OCI-LY7 (cell line): ENCODE measurements around the gene PALMD. TPM values are rescaled to one million over a fixed set of nuclear protein-coding genes. Genes with fewer than 3 reads are reported as not detected.

ENCODE experiments used
- BruUV-seq: library from RNA; stranded (reverse); fragments of 400-500 nt; replicated peaks from 2 replicates; lab custom pipeline; 2021; lab: Mats Ljungman, UMichigan
- CTCF ChIA-PET: fragments of 300-600 bp; sonication (Branson Sonifier 250); formaldehyde crosslinking; loops from one replicate; lab custom pipeline; 2022; ENCODE audit warnings: antibody characterized with exemption; ENCODE audit not compliant: unreplicated experiment; lab: Charles Lee
- POLR2A ChIA-PET: fragments of 300-600 bp; sonication (Branson Sonifier 250); formaldehyde crosslinking; loops from one replicate; lab custom pipeline; 2022; ENCODE audit warnings: antibody characterized with exemption; lab: Charles Lee
- DNase-seq: peaks from one replicate; pipeline ENCODE4 v3.0.0-alpha.2; 2015; ENCODE audit warnings: low spot score
- H2AFZ ChIP-seq: fragments of 200-600 bp; sonication (generic), shearing (Covaris generic); 2 replicates; pipeline ENCODE4 v1.6.1; 2014; ENCODE audit warnings: mild to moderate bottlenecking, antibody characterized with exemption, low read length, moderate library complexity
- H3K27ac ChIP-seq: fragments of 200-600 bp; sonication (generic); 2 replicates; pipeline ENCODE4 v1.5.1; 2014; ENCODE audit warnings: mixed run types, low read depth, mild to moderate bottlenecking, moderate library complexity, low read length, inconsistent platforms; ENCODE audit not compliant: poor library complexity, severe bottlenecking
- H3K36me3 ChIP-seq: fragments of 200-600 bp; sonication (generic); 2 replicates; pipeline ENCODE4 v1.6.1; 2014; ENCODE audit warnings: mild to moderate bottlenecking, antibody characterized with exemption, low read length, moderate library complexity, mixed read lengths; ENCODE audit not compliant: insufficient read depth
- H3K4me1 ChIP-seq: fragments of 200-600 bp; sonication (generic); 2 replicates; pipeline ENCODE4 v1.5.1; 2014; ENCODE audit warnings: mild to moderate bottlenecking, low read length; ENCODE audit not compliant: insufficient read depth, poor library complexity, severe bottlenecking
- H3K4me2 ChIP-seq: fragments of 200-600 bp; sonication (generic); 2 replicates; pipeline ENCODE4 v1.6.1; 2014; ENCODE audit warnings: mild to moderate bottlenecking, low read length
- H3K4me3 ChIP-seq: fragments of 200-600 bp; sonication (generic); 2 replicates; pipeline ENCODE4 v1.5.1; 2014; ENCODE audit warnings: mild to moderate bottlenecking, low read depth, low read length; ENCODE audit not compliant: poor library complexity, severe bottlenecking
- H3K79me2 ChIP-seq: fragments of 200-600 bp; sonication (generic); 2 replicates; pipeline ENCODE4 v1.6.1; 2016; ENCODE audit warnings: low read depth, mild to moderate bottlenecking, low read length, moderate library complexity, mixed read lengths; ENCODE audit not compliant: insufficient read depth
- H3K9me2 ChIP-seq: fragments of 200-600 bp; sonication (generic); 2 replicates; pipeline ENCODE4 v1.6.1; 2016; ENCODE audit warnings: mild to moderate bottlenecking, low read length, mixed read lengths; ENCODE audit not compliant: insufficient read depth
- H3K9me3 ChIP-seq: fragments of 200-600 bp; sonication (generic); 2 replicates; pipeline ENCODE4 v1.6.1; 2014; ENCODE audit warnings: mild to moderate bottlenecking, mixed run types, low read length, mixed read lengths
- H4K20me1 ChIP-seq: fragments of 200-600 bp; sonication (generic); 2 replicates; pipeline ENCODE4 v1.6.1; 2014; ENCODE audit warnings: mild to moderate bottlenecking, antibody characterized with exemption, low read length, moderate library complexity, mixed read lengths; ENCODE audit not compliant: insufficient read depth
- EZH2phosphoT487 ChIP-seq: fragments of 200-600 bp; sonication (generic); IDR thresholded peaks from 2 replicates; pipeline ENCODE4 v1.6.1; 2018; ENCODE audit warnings: low read depth, borderline replicate concordance, mild to moderate bottlenecking, mixed run types, antibody characterized with exemption, low read length, moderate library complexity, mixed read lengths
- intact Hi-C: fragments of 100-400 bp; cut with micrococcal nuclease; formaldehyde crosslinking; loops from one replicate; pipeline ENCODE4 v1.10.0; 2022; ENCODE audit not compliant: unreplicated experiment
- total RNA-seq, 2 experiments: library from RNA; depleted of rRNA in 1 of 2; stranded (reverse); fragments of >200 nt in 1 of 2; shearing (Covaris generic) in 1 of 2; gene quantifications; 2 replicates each; pipeline ENCODE4 v1.2.3, GENCODE V29; 2014 to 2022
- TF ChIP-seq, protein P1 (sequence below): fragments of 200-600 bp; sonication (generic); conservative IDR thresholded peaks from 2 replicates; pipeline ENCODE4 v1.5.1; 2014; ENCODE audit warnings: mild to moderate bottlenecking, antibody characterized with exemption, low read length, moderate library complexity, mixed read lengths

The PALMD gene
- total RNA-seq, 2 experiments from 2014 or later: not detected

- POLR2A ChIA-PET: no interaction called here
- no peak for DNase-seq
- intact Hi-C loops: no loop called here
- Histone ChIP-seq H3K79me2 (no peaks in the 10 kb centered on the region), H2AFZ (no peak overlapping the region), H3K9me2 (no peaks in the 10 kb centered on the region), H3K4me1 (no peaks in the 10 kb centered on the region), H3K4me2 (no peak overlapping the region), H3K9me3 (no peaks in the 10 kb centered on the region), H3K27ac (no peak overlapping the region), H3K4me3 (no peak overlapping the region), H3K36me3 (no peaks in the 10 kb centered on the region), H4K20me1 (no peaks in the 10 kb centered on the region)
- TF ChIP-seq, protein P1, sequence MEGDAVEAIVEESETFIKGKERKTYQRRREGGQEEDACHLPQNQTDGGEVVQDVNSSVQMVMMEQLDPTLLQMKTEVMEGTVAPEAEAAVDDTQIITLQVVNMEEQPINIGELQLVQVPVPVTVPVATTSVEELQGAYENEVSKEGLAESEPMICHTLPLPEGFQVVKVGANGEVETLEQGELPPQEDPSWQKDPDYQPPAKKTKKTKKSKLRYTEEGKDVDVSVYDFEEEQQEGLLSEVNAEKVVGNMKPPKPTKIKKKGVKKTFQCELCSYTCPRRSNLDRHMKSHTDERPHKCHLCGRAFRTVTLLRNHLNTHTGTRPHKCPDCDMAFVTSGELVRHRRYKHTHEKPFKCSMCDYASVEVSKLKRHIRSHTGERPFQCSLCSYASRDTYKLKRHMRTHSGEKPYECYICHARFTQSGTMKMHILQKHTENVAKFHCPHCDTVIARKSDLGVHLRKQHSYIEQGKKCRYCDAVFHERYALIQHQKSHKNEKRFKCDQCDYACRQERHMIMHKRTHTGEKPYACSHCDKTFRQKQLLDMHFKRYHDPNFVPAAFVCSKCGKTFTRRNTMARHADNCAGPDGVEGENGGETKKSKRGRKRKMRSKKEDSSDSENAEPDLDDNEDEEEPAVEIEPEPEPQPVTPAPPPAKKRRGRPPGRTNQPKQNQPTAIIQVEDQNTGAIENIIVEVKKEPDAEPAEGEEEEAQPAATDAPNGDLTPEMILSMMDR: no peak
- no peak for TF ChIP-seq EZH2phosphoT487
- CTCF ChIA-PET: no interaction called here
- BruUV-seq: no TSS peak
These were observed 37.9 kb upstream of the PALMD start for GRCh38 chr1:99608058-99608457.

DNA sequence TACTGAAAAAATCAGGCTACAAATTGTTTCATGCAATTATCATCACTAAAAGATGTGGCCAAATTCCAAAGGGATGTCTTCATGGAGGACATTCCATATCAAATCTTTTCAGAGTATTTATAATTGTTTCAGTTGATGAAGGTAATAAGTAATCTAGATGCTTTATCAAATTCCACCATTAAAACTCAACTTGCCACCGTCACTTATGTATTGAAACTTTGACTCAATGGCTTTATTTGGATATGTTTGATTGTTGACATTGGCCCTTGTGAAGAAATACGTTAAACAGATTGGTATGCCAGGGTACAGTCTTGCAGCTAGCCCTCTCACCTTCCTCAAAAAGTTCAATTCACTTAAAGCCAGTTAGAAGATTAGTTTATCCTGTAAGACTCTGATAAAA lies 32.2 kb upstream of the PALMD start:
- Histone ChIP-seq H3K27ac (no peak overlapping the region), H4K20me1 (no peaks in the 10 kb centered on the region), H2AFZ (no peak overlapping the region), H3K9me2 (no peaks in the 10 kb centered on the region), H3K36me3 (no peaks in the 10 kb centered on the region), H3K4me3 (no peak overlapping the region), H3K79me2 (no peaks in the 10 kb centered on the region), H3K4me1 (no peaks in the 10 kb centered on the region), H3K4me2 (no peak overlapping the region), H3K9me3 (no peaks in the 10 kb centered on the region)
- BruUV-seq: no TSS peak
- intact Hi-C loops: no loop called here
- ChIA-PET CTCF (no interaction called here), POLR2A (no interaction called here)
- TF ChIP-seq, protein P1: no peak
- TF ChIP-seq EZH2phosphoT487: no peak
- no peak for DNase-seq

DNA sequence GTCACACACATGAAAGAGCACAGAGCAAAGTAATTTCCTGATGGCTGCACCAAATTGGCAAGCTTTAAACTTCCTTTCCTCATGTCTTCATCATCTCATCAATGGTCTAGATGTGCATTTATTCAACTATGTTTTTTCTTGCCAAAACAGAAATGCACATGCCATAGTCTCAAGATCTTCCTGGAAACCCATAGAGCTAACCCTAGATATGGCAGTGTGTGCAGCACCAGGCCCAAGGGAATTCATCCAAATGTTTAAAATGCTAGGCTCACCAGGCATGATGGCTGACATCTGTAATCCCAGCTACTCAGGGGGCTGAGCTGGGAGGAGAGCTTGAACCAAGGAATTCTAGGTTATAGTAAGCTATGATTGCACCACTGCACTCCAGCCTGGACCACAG lies 31.2 kb upstream of the PALMD start:
- H3K4me2 ChIP-seq: no peak overlapping the region
- no peaks in the 10 kb centered on the region for H3K79me2 ChIP-seq
- H3K9me3 ChIP-seq: no peaks in the 10 kb centered on the region
- ChIA-PET CTCF (no interaction called here), POLR2A (interaction anchor here (0.9 kb wide), 1 partner anchor 21 kb away, joined by 3 read pairs; no protein-coding TSS in a partner anchor)
- no peak overlapping the region for H3K4me3 ChIP-seq
- H3K27ac ChIP-seq: no peak overlapping the region
- H4K20me1 ChIP-seq: no peaks in the 10 kb centered on the region
- no peak overlapping the region for H2AFZ ChIP-seq
- DNase-seq: no peak
- no peaks in the 10 kb centered on the region for H3K4me1 ChIP-seq
- H3K36me3 ChIP-seq: no peaks in the 10 kb centered on the region
- intact Hi-C loops: no loop called here
- no peaks in the 10 kb centered on the region for H3K9me2 ChIP-seq
- no peak for TF ChIP-seq EZH2phosphoT487
- TF ChIP-seq, protein P1: no peak
- no TSS peak for BruUV-seq
